Keratinocyte (primary cell): ENCODE data around the gene DCST1. TPM values are rescaled to one million over a fixed set of nuclear protein-coding genes. Genes with fewer than 3 reads are reported as not detected.
A peak's percentile ranks its signal among the peaks of the same experiment; 100 is the strongest.

Source experiments
- DNase-seq: peaks from one replicate; pipeline ENCODE4 v3.0.0-alpha.2; 2011; ENCODE audit warnings: low read depth, missing footprints, low spot score
- FAIRE-seq: peaks from 2 replicates; lab custom pipeline; 2011; peaks lifted over from hg19 to GRCh38; lab: Jason Lieb, UNC
- H2AFZ ChIP-seq: 2 replicates; pipeline ENCODE4 v1.6.0; 2012; ENCODE audit warnings: low read length, control low read depth, inconsistent platforms; ENCODE audit not compliant: control insufficient read depth
- H3K27ac ChIP-seq: 2 replicates; pipeline ENCODE4 v1.5.1; 2011; ENCODE audit warnings: low read length; ENCODE audit not compliant: control insufficient read depth, insufficient read depth
- H3K27me3 ChIP-seq: 3 replicates; pipeline ENCODE4 v1.6.0; 2011; ENCODE audit warnings: low read length; ENCODE audit not compliant: control insufficient read depth, insufficient read depth; ENCODE audit errors: extremely low read depth
- H3K36me3 ChIP-seq, 2 experiments: 2 replicates in 1 of 2; 3 replicates in 1 of 2; pipeline ENCODE4 v1.5.1; 2011; ENCODE audit warnings: low read length in 2 of 2, mild to moderate bottlenecking in 1 of 2; ENCODE audit not compliant: control insufficient read depth in 2 of 2, insufficient read depth in 2 of 2; ENCODE audit errors: extremely low read depth in 1 of 2
- H3K4me1 ChIP-seq: 3 replicates; pipeline ENCODE4 v1.5.1; 2011; ENCODE audit warnings: low read length; ENCODE audit not compliant: control insufficient read depth, insufficient read depth; ENCODE audit errors: extremely low read depth
- H3K4me2 ChIP-seq: 3 replicates; pipeline ENCODE4 v1.6.0; 2011; ENCODE audit warnings: low read depth, low read length; ENCODE audit not compliant: control insufficient read depth, insufficient read depth; ENCODE audit errors: extremely low read depth
- H3K4me3 ChIP-seq, 3 experiments: fragments of 200-600 bp in 1 of 3; sonication (generic) in 1 of 3; 2 replicates in 2 of 3; 3 replicates in 1 of 3; pipeline ENCODE4 v1.5.1; 2011 to 2016; ENCODE audit warnings: low read length in 3 of 3, mild to moderate bottlenecking in 3 of 3, control low read depth in 2 of 3, inconsistent platforms in 1 of 3, low read depth in 1 of 3, mixed read lengths in 1 of 3, mixed run types in 1 of 3, moderate library complexity in 1 of 3; ENCODE audit not compliant: control insufficient read depth in 2 of 3, insufficient read depth in 2 of 3; ENCODE audit errors: extremely low read depth in 1 of 3
- H3K79me2 ChIP-seq: 2 replicates; pipeline ENCODE4 v1.6.0; 2012; ENCODE audit warnings: low read length; ENCODE audit not compliant: control insufficient read depth, insufficient read depth
- H3K9ac ChIP-seq: 3 replicates; pipeline ENCODE4 v1.6.0; 2011; ENCODE audit warnings: low read length; ENCODE audit not compliant: control insufficient read depth, insufficient read depth; ENCODE audit errors: extremely low read depth
- H3K9me1 ChIP-seq: 3 replicates; pipeline ENCODE4 v1.6.0; 2011; ENCODE audit warnings: low read length; ENCODE audit not compliant: control insufficient read depth, insufficient read depth; ENCODE audit errors: extremely low read depth
- H3K9me3 ChIP-seq: 2 replicates; pipeline ENCODE4 v1.5.1; 2012; ENCODE audit warnings: low read depth, low read length; ENCODE audit not compliant: control insufficient read depth
- H4K20me1 ChIP-seq: 3 replicates; pipeline ENCODE4 v1.6.0; 2011; ENCODE audit warnings: low read length; ENCODE audit not compliant: control insufficient read depth, insufficient read depth; ENCODE audit errors: extremely low read depth
- CTCF ChIP-seq, 3 experiments: IDR thresholded peaks in 1 of 3; conservative IDR thresholded peaks in 1 of 3; optimal IDR thresholded peaks in 1 of 3; 2 replicates in 2 of 3; 3 replicates in 1 of 3; pipeline versions ENCODE3 to v1.5.1; 2011; ENCODE audit warnings: low read length in 3 of 3, mild to moderate bottlenecking in 3 of 3, moderate library complexity in 2 of 3, control low read depth in 1 of 3, inconsistent platforms in 1 of 3; ENCODE audit not compliant: insufficient read depth in 2 of 3; ENCODE audit errors: extremely low read depth in 1 of 3
- EZH2 ChIP-seq: IDR thresholded peaks from one replicate; pipeline ENCODE4 v1.6.1; 2012; ENCODE audit warnings: inconsistent platforms, mild to moderate bottlenecking, low read length, moderate library complexity
- dilution Hi-C: fragments of 300-500 bp; cut with MboI; formaldehyde crosslinking; loops from one replicate; pipeline ENCODE4 v1.7.0; 2020; ENCODE audit warnings: low sequenced_read_pairs; ENCODE audit not compliant: extremely low pct_ligation_motif_present
- polyA plus RNA-seq, 5 experiments: library from polyadenylated mRNA; depleted of rRNA in 3 of 5; stranded (reverse) in 3 of 5; stranded (forward) in 1 of 5; unstranded in 1 of 5; fragments of >200 nt; gene quantifications; 1 replicate in 1 of 5; 2 replicates in 3 of 5; 3 replicates in 1 of 5; pipeline versions ENCODE4 v1.2.1 to v1.2.3, GENCODE V29; 2011 to 2012; ENCODE audit warnings: missing spikeins in 2 of 5, low read depth in 1 of 5, low replicate concordance in 1 of 5

Gene DCST1
- polyA plus RNA-seq, 1 donor (not counting 4 experiments of a cell fraction or from before 2014, with no cell fraction given): not detected

- H3K4me2 ChIP-seq: no peak overlapping the region
- H3K4me1 ChIP-seq: peaks cover 23% of the 10 kb centered on the region
- peaks cover 0 to 18% of the 10 kb centered on the region in 2 experiments for H3K36me3 ChIP-seq
- FAIRE-seq: no peak
- no peak overlapping the region for H3K27ac ChIP-seq
- no peaks in the 10 kb centered on the region for H3K9me3 ChIP-seq
- no peak overlapping the region for H3K4me3 ChIP-seq
- no peaks in the 10 kb centered on the region for H3K9me1 ChIP-seq
- dilution Hi-C loops: no loop called here
- no peak for DNase-seq
- H2AFZ ChIP-seq: no peak overlapping the region
- TF ChIP-seq EZH2 (no peak), CTCF (optimal IDR thresholded peaks at IDR 0.05 in 1 of 3, IDR thresholded peaks at IDR 0.05 in 1 of 3, conservative IDR thresholded peaks at IDR 0.05 in 1 of 3; ENCODE audit: extremely low read depth in 1 of 3, insufficient read depth in 2 of 3, low read length in 3 of 3) (no peak)
- H3K79me2 ChIP-seq: no peaks in the 10 kb centered on the region
- no peaks in the 10 kb centered on the region for H4K20me1 ChIP-seq
- H3K9ac ChIP-seq: no peak overlapping the region
- H3K27me3 ChIP-seq: no peaks in the 10 kb centered on the region
Measured at GRCh38 chr1:155069551-155070157, 36.0 kb downstream of the DCST1 start.

GRCh38 chr1:155070158-155070621, 36.6 kb downstream of the DCST1 start:
- no peak overlapping the region for H3K27ac ChIP-seq
- FAIRE-seq (no peak), DNase-seq (no peak)
- peaks cover 21% of the 10 kb centered on the region for H3K4me1 ChIP-seq
- H3K27me3 ChIP-seq: no peaks in the 10 kb centered on the region
- no peak overlapping the region for H3K4me3 ChIP-seq
- no peak overlapping the region for H2AFZ ChIP-seq
- peak overlapping the region; percentile 63 for H3K9ac ChIP-seq
- TF ChIP-seq EZH2 (no peak), CTCF (optimal IDR thresholded peaks at IDR 0.05 in 1 of 3, IDR thresholded peaks at IDR 0.05 in 1 of 3, conservative IDR thresholded peaks at IDR 0.05 in 1 of 3; ENCODE audit: extremely low read depth in 1 of 3, insufficient read depth in 2 of 3, low read length in 3 of 3) (no peak)
- dilution Hi-C loops: no loop called here
- peak overlapping the region; percentile 86 for H3K4me2 ChIP-seq
- H3K36me3 ChIP-seq: peaks cover 0 to 18% of the 10 kb centered on the region in 2 experiments
- H3K9me3 ChIP-seq: no peaks in the 10 kb centered on the region
- H3K9me1 ChIP-seq: no peaks in the 10 kb centered on the region
- H3K79me2 ChIP-seq: no peaks in the 10 kb centered on the region
- H4K20me1 ChIP-seq: no peaks in the 10 kb centered on the region
